ENCODE measurements around the gene BACH1. TPM values are rescaled to one million over a fixed set of nuclear protein-coding genes. Genes with fewer than 3 reads are reported as not detected.
A peak's percentile ranks its signal among the peaks of the same experiment; 100 is the strongest.

The BACH1 gene
- total and polyA plus RNA-seq, 4 experiments from 2014 or later: 19.1 to 49.0 (median 32.9) TPM

DNA sequence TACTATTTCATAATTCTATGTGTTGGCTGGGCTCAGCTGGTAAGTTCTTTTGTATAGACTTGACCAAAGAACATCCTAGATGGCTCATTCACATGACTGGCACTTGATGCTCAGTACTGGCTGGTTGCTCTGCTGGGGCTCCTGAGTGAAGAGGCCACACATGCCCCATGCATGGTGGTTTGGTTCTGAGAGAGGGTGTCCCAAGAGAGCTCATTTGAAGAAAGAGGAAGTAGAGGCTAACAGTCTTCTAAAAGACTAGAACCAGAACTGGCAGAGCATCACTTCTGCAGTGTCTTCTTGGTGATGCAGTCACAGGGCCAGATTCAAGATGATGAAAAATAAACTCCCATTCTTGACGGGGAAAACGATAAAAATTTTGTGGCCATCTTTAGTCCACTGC, 5.2 kb upstream of the BACH1 start:
- CTCF ChIA-PET (ENCODE audit: partially characterized antibody): interaction anchor here (1.0 kb wide), 1 partner anchor 205 kb away, joined by 3 read pairs; no protein-coding TSS in a partner anchor
- POLR2A ChIA-PET (ENCODE audit: partially characterized antibody): no interaction called here
- H3K27ac ChIP-seq (ENCODE audit: low read depth, low read length): no peak overlapping the region
- H3K27ac Mint-ChIP-seq: peak overlapping the region in 2 of 7 donors; percentile 48 to 72
- peaks cover 0 to 2% (median 0%) of the 10 kb centered on the region in 8 donors for H3K9me3 Mint-ChIP-seq
- no peak for DNase-seq
- peaks cover 28% of the 10 kb centered on the region for H3K4me1 ChIP-seq (ENCODE audit: insufficient read depth, low read length)
- H3K9me3 ChIP-seq (ENCODE audit: control insufficient read depth in 1 of 2, low read length in 2 of 2): no peaks in the 10 kb centered on the region
- no peaks in the 10 kb centered on the region for H3K27me3 ChIP-seq (ENCODE audit: insufficient read depth, low read length)
- H3K36me3 ChIP-seq (ENCODE audit: insufficient read depth, low read length): no peaks in the 10 kb centered on the region
- peaks cover 0 to 4% of the 10 kb centered on the region in 2 donors for H3K27me3 Mint-ChIP-seq
- no peak overlapping the region for H3K4me3 ChIP-seq (ENCODE audit: low read length in 2 of 2)
- intact Hi-C loops (cut with micrococcal nuclease): loop anchor here (10.0 kb wide), 1 partner anchor 151 kb away; no protein-coding TSS in a partner anchor
- peaks cover 22 to 45% (median 34%) of the 10 kb centered on the region in 4 donors for H3K4me1 Mint-ChIP-seq
- no peaks in the 10 kb centered on the region for H3K36me3 Mint-ChIP-seq
- peak overlapping the region in 2 of 8 donors; percentile 3 to 14 for H3K4me3 Mint-ChIP-seq

DNA sequence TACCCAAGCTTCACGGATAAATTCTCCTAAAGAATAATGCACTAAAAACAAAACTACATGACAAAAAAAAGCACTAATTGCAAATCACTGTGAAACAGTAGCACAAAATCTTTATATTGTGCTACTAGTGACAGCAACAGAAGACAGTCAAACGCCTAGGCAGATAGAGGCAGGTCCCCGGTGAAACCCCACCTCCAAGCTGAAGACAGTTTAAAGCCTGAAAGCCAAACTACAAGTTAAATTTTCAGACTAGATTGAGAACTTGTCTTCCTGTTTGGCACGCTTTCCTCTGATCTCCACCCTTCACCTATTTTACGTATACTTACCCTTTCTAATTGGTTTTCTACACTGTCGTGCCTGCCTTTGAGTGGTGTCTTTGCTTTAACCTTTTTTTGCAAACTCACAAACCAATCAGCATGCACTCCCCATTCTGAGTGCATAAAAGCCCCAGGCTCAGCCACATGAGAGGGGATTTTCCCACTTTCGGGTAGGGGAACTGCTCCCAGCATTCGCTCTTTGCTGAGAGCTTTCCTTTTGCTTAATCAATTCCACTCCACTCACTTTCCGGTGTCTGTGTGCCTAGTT, 3.6 kb upstream of the BACH1 start:
- peaks cover 0 to 4% of the 10 kb centered on the region in 2 donors for H3K27me3 Mint-ChIP-seq
- Histone ChIP-seq H3K4me3 (ENCODE audit: low read length in 2 of 2) (no peak overlapping the region), H3K4me1 (ENCODE audit: insufficient read depth, low read length) (peaks cover 35% of the 10 kb centered on the region), H3K27me3 (ENCODE audit: insufficient read depth, low read length) (no peaks in the 10 kb centered on the region), H3K9me3 (ENCODE audit: control insufficient read depth in 1 of 2, low read length in 2 of 2) (no peaks in the 10 kb centered on the region), H3K27ac (ENCODE audit: low read depth, low read length) (peak overlapping the region; percentile 30), H3K36me3 (ENCODE audit: insufficient read depth, low read length) (no peaks in the 10 kb centered on the region)
- H3K27ac Mint-ChIP-seq: peak overlapping the region; percentile 73 to 90 (median 82)
- peaks cover 0 to 2% of the 10 kb centered on the region in 2 donors for H3K36me3 Mint-ChIP-seq
- DNase-seq: peak; percentile 51 to 74 (median 59)
- H3K9me3 Mint-ChIP-seq: peaks cover 0 to 2% (median 0%) of the 10 kb centered on the region in 8 donors
- peak overlapping the region; percentile 57 to 77 (median 68) for H3K4me3 Mint-ChIP-seq
- H3K4me1 Mint-ChIP-seq: peaks cover 30 to 55% (median 43%) of the 10 kb centered on the region in 4 donors
- intact Hi-C loops (cut with micrococcal nuclease): loop anchor here (2.0 to 10.0 kb wide), 2 partner anchors 150 to 302 kb away; partner anchors contain the start of gene LTN1
- ChIA-PET CTCF (ENCODE audit: partially characterized antibody) (no interaction called here), POLR2A (ENCODE audit: partially characterized antibody) (interaction anchor here (0.6 to 1.4 kb wide), 4 partner anchors 18 to 221 kb away, joined by 3 to 4 read pairs (median 3); partner anchors contain the start of gene CCT8)

DNA sequence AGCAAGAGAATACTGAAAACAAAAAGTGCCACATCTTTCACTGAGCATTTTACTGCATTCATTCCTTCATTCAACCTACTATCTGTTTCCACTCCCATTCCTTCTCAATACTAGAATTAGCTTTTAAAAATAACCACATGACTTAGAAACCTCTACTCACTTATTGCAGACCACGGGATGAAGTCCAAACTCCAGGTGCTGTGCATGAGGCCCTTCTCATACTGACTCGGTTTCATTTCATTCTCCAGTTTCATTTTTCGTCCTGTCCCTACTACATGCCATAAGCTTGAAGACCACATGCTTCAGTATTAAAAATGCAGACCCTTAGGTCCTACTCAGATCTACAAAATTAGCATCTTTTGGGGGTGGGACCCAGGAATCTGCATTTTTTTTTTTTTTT, 2.3 kb upstream of the BACH1 start:
- Histone ChIP-seq H3K4me1 (ENCODE audit: insufficient read depth, low read length) (peaks cover 48% of the 10 kb centered on the region), H3K27me3 (ENCODE audit: insufficient read depth, low read length) (no peaks in the 10 kb centered on the region), H3K36me3 (ENCODE audit: insufficient read depth, low read length) (no peaks in the 10 kb centered on the region), H3K4me3 (ENCODE audit: low read length in 2 of 2) (no peak overlapping the region), H3K27ac (ENCODE audit: low read depth, low read length) (no peak overlapping the region), H3K9me3 (ENCODE audit: control insufficient read depth in 1 of 2, low read length in 2 of 2) (no peaks in the 10 kb centered on the region)
- Mint-ChIP-seq H3K4me1 (peaks cover 38 to 66% (median 53%) of the 10 kb centered on the region in 4 donors), H3K27ac (peak overlapping the region in 5 of 7 donors; percentile 13 to 72 (median 36)), H3K27me3 (peaks cover 0 to 2% of the 10 kb centered on the region in 2 donors), H3K9me3 (peaks cover 0 to 2% (median 0%) of the 10 kb centered on the region in 8 donors), H3K4me3 (peak overlapping the region in 4 of 8 donors; percentile 15 to 53 (median 32)), H3K36me3 (peaks cover 0 to 4% of the 10 kb centered on the region in 2 donors)
- ChIA-PET CTCF (ENCODE audit: partially characterized antibody) (no interaction called here), POLR2A (ENCODE audit: partially characterized antibody) (interaction anchor here (1.2 kb wide), 1 partner anchor 10 kb away, joined by 3 read pairs; no protein-coding TSS in a partner anchor)
- no peak for DNase-seq
- intact Hi-C loops (cut with micrococcal nuclease): loop anchor here (10.0 kb wide), 1 partner anchor 148 kb away; no protein-coding TSS in a partner anchor

DNA sequence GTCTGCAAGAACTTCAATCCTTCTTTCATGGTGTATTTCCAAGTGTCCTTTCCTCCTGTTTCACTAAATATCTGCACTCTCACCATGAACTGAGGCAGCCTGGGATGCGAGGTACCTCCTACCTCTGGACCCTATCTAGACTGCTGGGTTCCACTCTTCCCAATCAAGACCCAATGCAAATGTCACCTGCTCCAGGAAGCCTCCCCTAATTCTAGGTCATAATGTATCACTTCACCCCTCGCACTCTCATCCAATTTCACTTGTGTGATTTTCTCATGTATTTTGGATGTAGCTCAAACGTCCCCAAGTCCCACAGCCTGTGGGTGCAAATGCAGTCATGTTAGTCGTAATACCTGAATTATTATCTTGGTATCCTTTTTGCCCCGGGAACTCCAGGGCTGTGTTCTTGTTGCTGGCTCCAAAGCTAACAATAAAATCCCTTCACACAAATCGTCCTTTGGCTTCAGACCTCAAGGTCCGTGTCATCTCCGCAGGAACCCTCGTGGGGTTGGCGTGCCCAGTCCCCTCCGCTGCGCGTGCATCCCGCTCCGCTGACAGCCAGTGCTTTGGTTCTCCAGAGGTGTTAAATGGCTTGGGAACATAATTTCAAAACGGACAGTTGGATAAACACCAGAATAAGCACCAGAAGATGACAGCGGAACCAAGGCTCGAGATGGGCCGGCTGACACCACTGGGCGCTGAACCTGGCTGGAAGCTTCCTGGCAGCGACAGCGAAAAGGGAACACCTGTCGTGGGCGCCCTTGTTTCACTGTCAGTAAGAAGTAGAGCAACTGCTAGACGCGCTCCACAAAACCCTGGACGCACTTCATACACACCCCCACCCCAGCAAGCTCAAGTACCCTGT, 1.0 kb upstream of the BACH1 start:
- Mint-ChIP-seq H3K9me3 (peaks cover 0 to 2% (median 0%) of the 10 kb centered on the region in 8 donors), H3K27me3 (no peaks in the 10 kb centered on the region), H3K27ac (peak overlapping the region; percentile 33 to 81 (median 62)), H3K4me1 (peaks cover 48 to 79% (median 65%) of the 10 kb centered on the region in 4 donors), H3K4me3 (peak overlapping the region; percentile 17 to 77 (median 71)), H3K36me3 (peaks cover 0 to 4% of the 10 kb centered on the region in 2 donors)
- CTCF ChIA-PET (ENCODE audit: partially characterized antibody): interaction anchor here (0.8 to 1.6 kb wide), 4 partner anchors 9 to 218 kb away, joined by 3 to 4 read pairs (median 4); no protein-coding TSS in a partner anchor
- Histone ChIP-seq H3K27me3 (ENCODE audit: insufficient read depth, low read length) (no peaks in the 10 kb centered on the region), H3K27ac (ENCODE audit: low read depth, low read length) (peak overlapping the region; percentile 47), H3K4me3 (ENCODE audit: low read length in 2 of 2) (peak overlapping the region in 1 of 2 donors; percentile 67), H3K36me3 (ENCODE audit: insufficient read depth, low read length) (no peaks in the 10 kb centered on the region), H3K4me1 (ENCODE audit: insufficient read depth, low read length) (peaks cover 60% of the 10 kb centered on the region), H3K9me3 (ENCODE audit: control insufficient read depth in 1 of 2, low read length in 2 of 2) (no peaks in the 10 kb centered on the region)
- peak in 1 of 5 donors; percentile 14 for DNase-seq
- intact Hi-C loops (cut with micrococcal nuclease): loop anchor here (2.0 to 10.0 kb wide), 3 partner anchors 147 to 413 kb away; partner anchors contain the start of gene USP16
- POLR2A ChIA-PET (ENCODE audit: partially characterized antibody): interaction anchor here (1.2 to 4.3 kb wide), 5 partner anchors 152 to 295 kb away, joined by 5 to 42 read pairs (median 19); partner anchors contain the start of genes CCT8 and USP16

DNA sequence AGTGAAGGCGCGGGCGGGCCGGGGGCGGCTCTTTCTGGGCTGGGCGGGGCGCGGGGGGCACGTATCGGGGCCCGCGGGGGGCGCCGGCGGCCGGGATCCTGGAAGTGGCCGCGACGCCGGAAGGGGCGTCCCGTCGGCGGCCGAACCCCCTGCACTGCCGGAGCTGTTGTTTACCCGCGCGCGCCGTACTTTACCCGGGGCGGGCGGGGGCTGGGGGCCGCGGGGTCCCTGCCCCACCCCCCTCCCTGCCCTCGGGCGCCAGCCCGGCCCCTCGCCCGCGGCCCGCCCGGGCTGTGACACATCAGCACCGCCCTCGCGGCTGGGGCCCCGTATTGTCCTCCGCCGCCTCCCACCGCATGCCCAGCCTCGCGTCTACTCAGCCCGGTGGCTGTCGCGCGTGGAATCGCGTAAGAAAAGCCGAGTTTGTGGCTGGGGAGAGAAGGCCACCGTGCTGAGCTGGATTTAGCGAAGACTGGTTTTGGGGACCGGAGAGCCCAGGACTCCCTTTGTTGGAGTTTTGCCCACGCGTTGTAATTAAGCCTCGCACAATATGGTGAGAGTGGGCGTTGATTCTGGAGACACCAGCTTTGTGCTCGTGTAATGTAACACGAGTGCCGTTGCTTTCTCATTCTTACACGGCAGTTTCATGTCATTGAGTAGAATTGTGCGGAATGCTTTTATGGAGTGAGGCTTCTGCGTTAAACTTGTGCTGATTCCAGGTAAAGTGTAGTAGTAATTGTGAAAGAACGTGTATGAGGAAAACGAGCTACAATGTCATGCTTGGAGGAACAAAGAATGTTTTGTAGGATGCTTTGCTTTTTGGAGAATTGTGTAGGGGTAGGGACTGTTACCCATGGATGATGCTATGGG, 559 bp downstream of the BACH1 start:
- Mint-ChIP-seq H3K27me3 (no peaks in the 10 kb centered on the region), H3K4me1 (peaks cover 48 to 80% (median 64%) of the 10 kb centered on the region in 4 donors), H3K9me3 (peaks cover 0 to 2% (median 0%) of the 10 kb centered on the region in 8 donors), H3K4me3 (peak overlapping the region; percentile 86 to 95 (median 90)), H3K27ac (peak overlapping the region; percentile 70 to 94 (median 85)), H3K36me3 (peaks cover 0 to 4% of the 10 kb centered on the region in 2 donors)
- Histone ChIP-seq H3K4me1 (ENCODE audit: insufficient read depth, low read length) (peaks cover 65% of the 10 kb centered on the region), H3K4me3 (ENCODE audit: low read length in 2 of 2) (peak overlapping the region; percentile 32 to 67), H3K36me3 (ENCODE audit: insufficient read depth, low read length) (no peaks in the 10 kb centered on the region), H3K27ac (ENCODE audit: low read depth, low read length) (peak overlapping the region; percentile 47), H3K9me3 (ENCODE audit: control insufficient read depth in 1 of 2, low read length in 2 of 2) (no peaks in the 10 kb centered on the region), H3K27me3 (ENCODE audit: insufficient read depth, low read length) (no peaks in the 10 kb centered on the region)
- POLR2A ChIA-PET (ENCODE audit: partially characterized antibody): interaction anchor here (0.6 to 4.3 kb wide), 16 partner anchors 9 to 306 kb away, joined by 3 to 42 read pairs (median 5); partner anchors contain the start of genes CCT8, LTN1, RWDD2B and USP16
- intact Hi-C loops (cut with micrococcal nuclease): loop anchor here (1.0 to 10.0 kb wide), 5 partner anchors 103 to 414 kb away; partner anchors contain the start of genes CCT8 and USP16
- DNase-seq: peak; percentile 60 to 81 (median 69)
- CTCF ChIA-PET (ENCODE audit: partially characterized antibody): interaction anchor here (0.6 to 2.8 kb wide), 16 partner anchors 15 to 212 kb away, joined by 3 to 14 read pairs (median 4); no protein-coding TSS in a partner anchor

Data from CD4-positive, alpha-beta memory T cell (primary cell).